NCI-H446 (cell line): ENCODE measurements around the gene ING5.

Experiments used
- DNase-seq, 2 experiments: peaks; one replicate each; lab custom pipeline; 2025; lab: John Stamatoyannopoulos, UW

The ING5 gene

GRCh38 chr2:241672243-241673188 lies 29.3 kb upstream of the ING5 start:
- DNase-seq, result no peak

GRCh38 chr2:241673189-241673663 lies 28.6 kb upstream of the ING5 start:
- no peak for DNase-seq

- DNase-seq, result peak; percentile 47 to 88
Measured at GRCh38 chr2:241673797-241674725, 27.8 kb upstream of the ING5 start.

- no peak for DNase-seq
Measured at GRCh38 chr2:241675885-241676284, 26.0 kb upstream of the ING5 start.

- no peak for DNase-seq
Measured at GRCh38 chr2:241676665-241677064, 25.2 kb upstream of the ING5 start.

GRCh38 chr2:241677392-241677791 lies 24.4 kb upstream of the ING5 start:
- no peak for DNase-seq

- no peak for DNase-seq
Measured at GRCh38 chr2:241678307-241678706, 23.5 kb upstream of the ING5 start.

- no peak for DNase-seq
Measured at GRCh38 chr2:241678784-241679540, 22.9 kb upstream of the ING5 start.

- no peak for DNase-seq
Measured at GRCh38 chr2:241680044-241680443, 21.8 kb upstream of the ING5 start.

GRCh38 chr2:241680827-241681599 lies 20.8 kb upstream of the ING5 start:
- no peak for DNase-seq

GRCh38 chr2:241686324-241686649 lies 15.6 kb upstream of the ING5 start:
- DNase-seq, result no peak

- DNase-seq, result peak; percentile 87 to 97
Measured at GRCh38 chr2:241686650-241687425, 15.0 kb upstream of the ING5 start, which contains the start of gene DTYMK. Gene DTYMK (minus strand): TSS chr2:241686815. CDS start chr2:241686783, 32 bp downstream.

- no peak for DNase-seq
Measured at GRCh38 chr2:241689306-241689705, 12.5 kb upstream of the ING5 start.

- DNase-seq, result no peak
Measured at GRCh38 chr2:241690202-241690717, 11.6 kb upstream of the ING5 start.

- no peak for DNase-seq
Measured at GRCh38 chr2:241692448-241692847, 9.4 kb upstream of the ING5 start.

- DNase-seq, result no peak
Measured at GRCh38 chr2:241695651-241696050, 6.2 kb upstream of the ING5 start.

GRCh38 chr2:241701149-241701398 lies 765 bp upstream of the ING5 start:
- no peak for DNase-seq

GRCh38 chr2:241702155-241703031 lies 554 bp downstream of the ING5 start:
- DNase-seq, result peak; percentile 77 to 86

- DNase-seq, result peak; percentile 8 to 33
Measured at GRCh38 chr2:241703032-241703604, 1.3 kb downstream of the ING5 start.
